ENCODE results near the gene MPP3.
A peak's percentile ranks its signal among the peaks of the same experiment; 100 is the strongest.

Gene MPP3

DNA sequence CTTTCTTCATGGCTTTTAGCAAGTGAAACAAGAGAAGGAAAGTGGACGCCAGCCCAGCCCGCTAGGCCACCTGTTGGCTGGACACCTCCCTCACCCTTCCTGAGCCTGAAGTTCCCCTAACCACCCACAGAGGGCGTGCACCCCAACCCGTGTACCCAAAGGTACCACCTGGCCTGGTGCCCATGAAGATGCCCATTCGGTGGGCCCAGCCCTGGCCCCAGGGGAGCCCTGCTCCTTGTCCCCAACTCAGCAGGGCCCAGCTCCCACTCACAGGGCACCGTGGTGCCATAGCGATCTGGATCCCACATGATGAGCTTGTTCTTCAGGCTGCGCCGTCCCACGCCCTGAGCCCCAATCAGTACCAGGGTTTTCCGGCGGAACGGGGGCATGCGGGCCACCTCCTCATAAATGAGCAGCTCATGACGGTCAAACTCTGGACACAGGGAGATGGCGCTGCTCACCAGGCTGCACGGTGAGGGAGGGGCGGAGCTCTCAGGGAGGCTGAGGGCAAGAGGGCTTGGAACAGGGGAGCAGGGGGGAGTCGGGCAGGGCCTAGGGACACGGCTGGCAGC, 47.6 kb upstream of the MPP3 start:
- peaks cover 0 to 21% of the 10 kb centered on the region in 2 donors for H3K36me3 ChIP-seq (replicated peaks in 1 of 2; ENCODE audit: control insufficient read depth in 2 of 2, insufficient read depth in 2 of 2, low read length in 2 of 2)
- H2AFZ ChIP-seq (ENCODE audit: low read length), result no peak overlapping the region
- no peak overlapping the region for H4K91ac ChIP-seq (ENCODE audit: low read depth, low read length, poor library complexity)
- peaks cover 4 to 8% of the 10 kb centered on the region in 2 donors for H3K4me1 ChIP-seq (ENCODE audit: control insufficient read depth in 2 of 2, insufficient read depth in 1 of 2, low read depth in 1 of 2, low read length in 2 of 2)
- H2BK12ac ChIP-seq (ENCODE audit: low read length), result peak overlapping the region; percentile 73
- H3K27ac ChIP-seq (replicated peaks; ENCODE audit: low read length), result no peak overlapping the region
- H3K23ac ChIP-seq (ENCODE audit: low read depth, low read length, poor library complexity), result peak overlapping the region; percentile 75
- peak overlapping the region; percentile 56 for H3K14ac ChIP-seq (ENCODE audit: low read length)
- peak overlapping the region; percentile 28 for H2BK120ac ChIP-seq (ENCODE audit: low read depth, low read length)
- no peak overlapping the region for H3K4me3 ChIP-seq (ENCODE audit: low read length in 2 of 2)
- H3K9ac ChIP-seq (ENCODE audit: low read depth, low read length, poor library complexity), result no peak overlapping the region
- peak overlapping the region; percentile 11 for H2BK5ac ChIP-seq (ENCODE audit: low read length)
- DNase-seq (ENCODE audit: low spot score), result peak; percentile 33
- no peak overlapping the region for H2BK15ac ChIP-seq (ENCODE audit: low read length)
- H3K79me1 ChIP-seq (ENCODE audit: low read depth, low read length), result peaks cover 4% of the 10 kb centered on the region
- no peak overlapping the region for H3K4ac ChIP-seq (ENCODE audit: low read length)
- H4K8ac ChIP-seq (ENCODE audit: low read depth, low read length), result no peak overlapping the region
- H3K9me3 ChIP-seq (replicated peaks in 1 of 2; ENCODE audit: control insufficient read depth in 2 of 2, insufficient read depth in 1 of 2, low read depth in 1 of 2, low read length in 2 of 2), result no peaks in the 10 kb centered on the region
- no peaks in the 10 kb centered on the region for H3K27me3 ChIP-seq (ENCODE audit: control insufficient read depth in 3 of 3, insufficient read depth in 3 of 3, low read depth in 1 of 3, low read length in 3 of 3)
- no CpG with 5 or more reads among the region's 20 CpGs for WGBS, 2 donors (ENCODE audit: extremely low coverage in 2 of 2, insufficient read length in 2 of 2, insufficient replicate concordance in 1 of 2)
- H3K18ac ChIP-seq (ENCODE audit: low read length), result peak overlapping the region; percentile 64
- H2AK5ac ChIP-seq (ENCODE audit: low read depth, low read length), result peak overlapping the region; percentile 88
- no peak overlapping the region for H3K4me2 ChIP-seq (ENCODE audit: insufficient read depth, low read length, poor library complexity, severe bottlenecking)

DNA sequence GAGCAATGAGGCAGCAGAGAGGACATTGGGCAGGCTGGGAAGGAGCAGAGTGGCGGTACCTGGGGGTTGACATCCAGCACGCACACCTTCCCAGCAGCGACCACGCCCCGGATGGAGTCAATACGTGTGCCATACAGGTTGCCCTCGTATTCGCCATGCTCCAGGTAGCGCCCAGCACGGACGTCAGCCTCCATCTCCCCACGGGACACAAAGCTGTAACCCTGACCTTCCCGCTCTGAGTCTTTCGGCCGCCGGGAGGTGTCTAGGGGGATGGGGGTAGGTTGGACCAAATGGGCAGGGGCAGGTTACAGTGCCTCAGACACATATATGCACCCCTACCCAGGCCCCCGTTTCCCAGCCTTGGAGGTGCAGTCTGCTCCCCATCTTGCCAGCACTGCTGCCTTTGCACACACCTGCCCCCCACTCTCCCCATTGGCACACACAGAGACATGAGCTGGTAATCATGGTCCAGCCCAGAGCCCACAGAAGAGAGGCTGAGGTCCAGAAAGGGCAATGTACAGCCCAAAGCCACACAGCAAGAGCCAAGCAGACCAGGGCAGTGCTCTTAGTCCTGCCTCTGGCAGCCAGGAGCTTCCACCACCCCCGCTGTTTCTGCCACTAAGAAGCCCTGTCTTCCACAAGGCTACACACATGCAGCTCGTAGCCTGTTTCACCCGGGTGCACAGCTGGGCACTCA, 46.9 kb upstream of the MPP3 start:
- no peak overlapping the region for H2BK15ac ChIP-seq (ENCODE audit: low read length)
- no peak for DNase-seq (ENCODE audit: low spot score)
- no CpG with 5 or more reads among the region's 20 CpGs for WGBS, 2 donors (ENCODE audit: extremely low coverage in 2 of 2, insufficient read length in 2 of 2, insufficient replicate concordance in 1 of 2)

DNA sequence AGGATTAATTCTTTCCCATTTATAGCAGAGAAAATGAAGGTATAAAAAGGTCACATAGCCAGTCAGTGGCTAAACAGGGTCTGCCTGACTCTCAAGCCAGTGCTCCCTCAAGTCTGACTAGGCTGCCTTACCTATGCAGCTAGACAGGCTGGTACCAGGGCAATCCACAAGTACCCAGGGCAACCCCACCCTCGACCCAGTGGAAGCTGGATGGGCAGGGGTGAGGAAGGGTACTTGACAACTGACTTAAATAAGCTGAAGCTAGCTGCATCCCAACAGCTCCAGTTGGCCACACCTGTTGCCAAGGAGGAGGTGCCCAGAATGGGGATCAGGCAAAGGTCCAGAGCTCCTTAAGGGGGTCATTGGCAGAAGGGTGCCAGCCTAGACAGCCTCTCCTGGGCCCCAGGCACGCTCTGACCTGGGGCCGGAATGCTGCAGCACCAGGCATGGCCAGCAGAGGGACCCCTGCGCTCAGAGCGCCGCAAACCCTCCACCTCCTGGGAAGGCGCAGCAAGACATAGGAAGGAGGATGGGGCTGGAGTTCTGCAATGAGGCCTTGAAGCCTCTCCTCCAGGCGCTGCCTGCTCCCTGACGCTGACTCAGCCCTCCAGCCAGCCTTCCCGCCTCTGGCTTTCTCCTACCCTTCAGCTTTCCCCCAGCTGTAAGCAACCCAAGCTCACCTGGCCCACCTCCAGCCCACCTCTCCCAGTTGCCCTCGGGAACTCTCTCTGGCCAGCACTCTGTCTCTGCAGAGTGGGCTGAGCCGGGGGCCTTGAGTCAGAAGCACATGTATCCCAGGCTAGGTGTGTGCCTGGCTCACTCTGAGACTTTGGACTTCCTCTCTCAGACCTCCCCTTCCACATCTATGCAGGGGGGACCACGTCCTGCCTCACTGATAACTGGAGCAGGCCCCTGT, 45.6 kb upstream of the MPP3 start:
- Histone ChIP-seq H3K36me3 (replicated peaks in 1 of 2; ENCODE audit: control insufficient read depth in 2 of 2, insufficient read depth in 2 of 2, low read length in 2 of 2) (peaks cover 0 to 21% of the 10 kb centered on the region in 2 donors), H3K18ac (ENCODE audit: low read length) (peak overlapping the region; percentile 3), H3K9me3 (replicated peaks in 1 of 2; ENCODE audit: control insufficient read depth in 2 of 2, insufficient read depth in 1 of 2, low read depth in 1 of 2, low read length in 2 of 2) (no peaks in the 10 kb centered on the region), H2BK5ac (ENCODE audit: low read length) (no peak overlapping the region), H2BK120ac (ENCODE audit: low read depth, low read length) (no peak overlapping the region), H4K91ac (ENCODE audit: low read depth, low read length, poor library complexity) (peak overlapping the region; percentile 6), H3K23ac (ENCODE audit: low read depth, low read length, poor library complexity) (no peak overlapping the region), H3K27me3 (ENCODE audit: control insufficient read depth in 3 of 3, insufficient read depth in 3 of 3, low read depth in 1 of 3, low read length in 3 of 3) (no peaks in the 10 kb centered on the region), H4K8ac (ENCODE audit: low read depth, low read length) (no peak overlapping the region), H3K14ac (ENCODE audit: low read length) (no peak overlapping the region), H3K4me2 (ENCODE audit: insufficient read depth, low read length, poor library complexity, severe bottlenecking) (no peak overlapping the region), H2BK12ac (ENCODE audit: low read length) (peak overlapping the region; percentile 44), H2AK5ac (ENCODE audit: low read depth, low read length) (peak overlapping the region; percentile 91), H3K79me1 (ENCODE audit: low read depth, low read length) (peaks cover 4% of the 10 kb centered on the region), H2BK15ac (ENCODE audit: low read length) (no peak overlapping the region), H3K9ac (ENCODE audit: low read depth, low read length, poor library complexity) (peak overlapping the region; percentile 54), H3K4me3 (ENCODE audit: low read length in 2 of 2) (no peak overlapping the region), H3K27ac (replicated peaks; ENCODE audit: low read length) (peak overlapping the region; percentile 9), H3K4ac (ENCODE audit: low read length) (no peak overlapping the region), H3K4me1 (ENCODE audit: control insufficient read depth in 2 of 2, insufficient read depth in 1 of 2, low read depth in 1 of 2, low read length in 2 of 2) (peaks cover 4 to 8% of the 10 kb centered on the region in 2 donors), H2AFZ (ENCODE audit: low read length) (peak overlapping the region; percentile 54)
- WGBS, 2 donors (ENCODE audit: extremely low coverage in 2 of 2, insufficient read length in 2 of 2, insufficient replicate concordance in 1 of 2), result no CpG with 5 or more reads among the region's 13 CpGs
- DNase-seq (ENCODE audit: low spot score), result peak; percentile 69

More for the DNA sequence above, 46.9 kb upstream of the MPP3 start:
- Histone ChIP-seq H3K36me3 (replicated peaks in 1 of 2; ENCODE audit: control insufficient read depth in 2 of 2, insufficient read depth in 2 of 2, low read length in 2 of 2) (peaks cover 0 to 21% of the 10 kb centered on the region in 2 donors), H4K8ac (ENCODE audit: low read depth, low read length) (peak overlapping the region; percentile 72), H2AFZ (ENCODE audit: low read length) (no peak overlapping the region), H2BK5ac (ENCODE audit: low read length) (peak overlapping the region; percentile 11), H2BK12ac (ENCODE audit: low read length) (peak overlapping the region; percentile 88), H3K18ac (ENCODE audit: low read length) (peak overlapping the region; percentile 38), H3K4me3 (ENCODE audit: low read length in 2 of 2) (peak overlapping the region in 1 of 2 donors; percentile 30), H3K27me3 (ENCODE audit: control insufficient read depth in 3 of 3, insufficient read depth in 3 of 3, low read depth in 1 of 3, low read length in 3 of 3) (no peaks in the 10 kb centered on the region), H3K14ac (ENCODE audit: low read length) (no peak overlapping the region), H3K4me1 (ENCODE audit: control insufficient read depth in 2 of 2, insufficient read depth in 1 of 2, low read depth in 1 of 2, low read length in 2 of 2) (peaks cover 4 to 8% of the 10 kb centered on the region in 2 donors), H3K4me2 (ENCODE audit: insufficient read depth, low read length, poor library complexity, severe bottlenecking) (no peak overlapping the region), H3K9ac (ENCODE audit: low read depth, low read length, poor library complexity) (peak overlapping the region; percentile 67), H3K23ac (ENCODE audit: low read depth, low read length, poor library complexity) (peak overlapping the region; percentile 75), H3K4ac (ENCODE audit: low read length) (no peak overlapping the region), H2BK120ac (ENCODE audit: low read depth, low read length) (no peak overlapping the region), H3K9me3 (replicated peaks in 1 of 2; ENCODE audit: control insufficient read depth in 2 of 2, insufficient read depth in 1 of 2, low read depth in 1 of 2, low read length in 2 of 2) (no peaks in the 10 kb centered on the region), H2AK5ac (ENCODE audit: low read depth, low read length) (peak overlapping the region; percentile 53), H3K27ac (replicated peaks; ENCODE audit: low read length) (no peak overlapping the region), H3K79me1 (ENCODE audit: low read depth, low read length) (peaks cover 4% of the 10 kb centered on the region), H4K91ac (ENCODE audit: low read depth, low read length, poor library complexity) (no peak overlapping the region)
